GM19193 (cell line): ENCODE measurements around the gene ADCY2.

Experiments used
- POLR2A ChIP-seq: IDR thresholded peaks from 4 replicates; pipeline ENCODE4 v1.6.1; 2011; ENCODE audit not compliant: insufficient read depth, insufficient read length; ENCODE audit errors: extremely low read depth

ADCY2 gene

DNA sequence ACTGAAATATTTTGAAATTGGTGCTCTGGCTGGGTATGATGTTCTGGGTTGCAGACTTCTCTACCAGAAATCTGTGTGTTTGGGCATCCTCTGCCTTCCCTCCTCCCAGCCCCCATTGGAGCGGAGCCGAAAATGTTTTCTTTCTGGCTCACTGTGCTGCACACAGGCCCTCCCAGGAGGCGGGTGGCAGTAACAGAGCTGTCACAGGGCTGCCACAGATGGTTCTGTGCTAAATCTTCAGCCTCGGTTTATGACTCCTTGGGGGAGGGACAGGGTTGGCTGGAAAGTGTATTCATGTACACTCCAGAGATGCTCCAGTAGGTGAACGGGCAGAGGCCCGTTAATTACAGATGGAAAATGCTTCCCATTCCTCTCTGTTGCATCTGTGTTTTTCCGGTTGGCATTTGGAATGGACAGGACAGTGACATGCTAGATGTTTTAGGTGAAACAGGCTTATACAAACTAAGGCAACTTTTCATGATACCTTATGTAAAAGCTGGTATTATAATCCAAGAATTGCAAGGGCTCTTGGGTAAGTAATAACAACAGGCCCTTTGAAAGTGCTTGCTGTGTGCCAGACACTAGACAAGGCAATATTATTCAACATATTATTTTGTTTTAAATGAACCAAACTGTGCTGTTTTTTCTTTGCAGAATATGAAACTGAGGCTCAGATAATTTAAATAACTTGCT, 180.2 kb downstream of the ADCY2 start:
- TF ChIP-seq POLR2A: no peak

DNA sequence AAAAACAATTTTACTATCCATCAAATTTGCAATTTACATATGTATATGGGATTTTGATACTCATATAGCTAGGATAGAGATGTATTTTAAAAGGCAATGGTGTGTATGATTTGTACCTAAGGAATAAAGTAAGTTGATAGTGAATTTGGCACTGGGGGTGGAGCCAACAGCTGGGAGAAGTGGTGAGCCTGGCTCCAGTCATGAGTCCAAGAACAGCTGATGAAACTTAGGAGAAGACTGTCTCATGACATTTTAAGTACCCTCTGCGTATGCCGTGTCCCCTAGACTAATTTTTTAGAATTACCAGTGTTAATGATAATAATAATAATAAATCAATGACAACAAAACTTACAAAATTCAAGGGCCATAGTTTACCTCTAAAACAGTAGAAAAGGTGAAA, 181.4 kb downstream of the ADCY2 start:
- no peak for TF ChIP-seq POLR2A

DNA sequence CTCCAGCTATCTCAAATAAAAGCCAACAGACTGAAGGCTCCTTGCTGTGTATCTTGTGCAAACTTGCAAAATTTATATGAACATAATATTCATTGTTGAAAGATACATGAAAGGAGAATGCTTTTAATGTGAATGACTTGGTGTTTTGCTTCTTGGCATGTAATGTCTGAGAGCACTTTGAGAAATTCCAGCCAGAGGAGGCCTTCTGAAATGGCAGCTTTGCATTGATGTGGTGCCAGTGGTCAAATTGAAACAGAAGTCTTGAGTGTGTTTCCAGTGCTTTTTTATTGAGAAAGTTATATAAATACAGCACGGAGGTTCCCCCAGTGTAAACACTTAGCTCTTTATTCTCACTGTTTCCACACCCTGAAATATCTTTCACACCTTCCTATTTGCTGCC, 182.1 kb downstream of the ADCY2 start:
- no peak for TF ChIP-seq POLR2A

DNA sequence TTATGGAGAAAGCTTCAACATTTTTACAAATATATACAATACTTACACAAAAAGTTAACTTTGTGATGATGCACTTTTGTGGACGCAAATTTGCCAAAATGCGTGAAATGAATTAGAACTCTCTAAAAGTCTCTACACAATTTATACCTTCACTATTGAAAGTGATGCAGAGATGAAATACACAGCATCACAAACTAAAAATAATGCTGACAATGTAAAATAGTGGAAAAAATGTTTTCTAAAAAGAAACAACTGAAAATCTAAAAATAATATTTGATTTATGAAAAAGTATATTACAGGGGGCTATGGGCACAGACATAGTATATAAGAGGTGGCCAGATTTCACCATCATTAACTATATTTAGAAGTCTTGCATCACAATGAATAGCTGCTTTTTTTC, 188.8 kb downstream of the ADCY2 start:
- no peak for TF ChIP-seq POLR2A

DNA sequence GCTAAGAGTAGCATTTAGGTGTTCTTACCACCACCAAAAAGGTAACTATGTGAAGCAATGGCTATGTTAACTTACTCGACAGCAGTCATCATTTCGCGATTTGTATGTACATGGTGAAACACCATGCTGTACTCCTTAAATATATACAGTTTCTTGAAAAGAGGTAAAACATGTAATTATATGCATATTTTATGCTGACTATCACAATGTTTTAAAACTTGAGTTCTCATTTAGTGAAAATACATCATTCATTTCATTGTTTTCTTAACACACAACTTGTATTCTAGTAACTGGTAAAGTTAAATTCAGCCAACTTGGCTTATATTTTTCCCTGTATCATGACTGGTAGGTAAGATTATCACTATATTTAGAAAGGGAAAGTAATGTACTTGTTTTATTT, 189.9 kb downstream of the ADCY2 start:
- no peak for TF ChIP-seq POLR2A

DNA sequence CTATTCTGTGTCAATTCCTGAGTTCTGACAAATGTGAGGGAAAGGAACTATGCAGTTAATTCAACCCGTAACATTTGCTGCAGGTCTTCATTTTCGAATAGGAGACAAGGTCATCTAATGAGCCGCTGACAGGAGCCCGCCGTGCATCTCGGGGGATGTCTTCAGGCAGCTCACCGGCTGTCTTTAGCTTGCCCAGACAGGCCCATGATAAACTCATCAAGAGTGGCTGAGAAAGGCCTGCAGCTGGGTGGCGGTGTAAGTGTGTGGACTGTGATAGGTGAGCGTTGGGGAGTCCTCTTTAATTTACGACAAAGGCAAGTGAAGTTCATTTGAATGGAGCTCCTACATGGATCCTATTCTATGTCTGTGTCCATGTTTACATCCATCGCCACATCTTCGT, 190.5 kb downstream of the ADCY2 start:
- TF ChIP-seq POLR2A: no peak

DNA sequence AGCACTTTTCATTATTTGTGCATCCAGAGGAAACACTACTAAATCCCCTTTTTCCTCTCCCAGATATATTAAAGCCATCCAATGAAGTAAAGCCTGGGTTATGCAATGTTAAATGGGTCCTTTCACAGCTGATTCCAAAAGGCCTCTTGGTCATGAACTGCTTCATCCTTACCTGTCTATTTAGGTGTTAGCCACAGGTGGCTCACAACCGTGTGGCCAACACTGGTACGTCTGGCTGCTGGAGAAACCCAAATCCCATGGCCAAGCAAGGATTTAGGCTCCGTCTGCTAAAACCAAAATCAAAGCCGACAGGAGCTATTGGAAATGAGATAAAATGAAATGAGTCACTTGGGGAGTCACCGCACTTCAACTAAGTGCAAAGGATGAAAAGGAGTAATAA, 193.9 kb downstream of the ADCY2 start:
- TF ChIP-seq POLR2A: no peak

DNA sequence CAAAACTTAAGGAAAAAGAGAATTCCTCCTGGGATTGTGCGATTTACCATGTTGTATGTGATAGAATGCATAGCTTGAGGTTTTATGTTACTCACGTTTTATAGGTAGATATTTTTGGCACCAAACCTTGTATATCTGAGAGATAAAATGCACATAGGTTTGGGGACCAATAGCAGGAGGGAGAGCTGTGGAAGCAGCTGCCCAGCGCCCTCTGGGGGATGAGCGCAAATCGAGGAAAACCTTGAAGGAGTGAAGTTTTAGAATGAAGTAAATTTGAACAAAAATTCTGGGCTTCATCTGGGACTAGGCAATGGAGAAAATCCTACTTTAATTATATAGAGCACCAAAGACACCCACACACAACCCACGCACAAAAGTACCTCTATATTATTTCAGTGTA, 197.0 kb downstream of the ADCY2 start:
- no peak for TF ChIP-seq POLR2A

DNA sequence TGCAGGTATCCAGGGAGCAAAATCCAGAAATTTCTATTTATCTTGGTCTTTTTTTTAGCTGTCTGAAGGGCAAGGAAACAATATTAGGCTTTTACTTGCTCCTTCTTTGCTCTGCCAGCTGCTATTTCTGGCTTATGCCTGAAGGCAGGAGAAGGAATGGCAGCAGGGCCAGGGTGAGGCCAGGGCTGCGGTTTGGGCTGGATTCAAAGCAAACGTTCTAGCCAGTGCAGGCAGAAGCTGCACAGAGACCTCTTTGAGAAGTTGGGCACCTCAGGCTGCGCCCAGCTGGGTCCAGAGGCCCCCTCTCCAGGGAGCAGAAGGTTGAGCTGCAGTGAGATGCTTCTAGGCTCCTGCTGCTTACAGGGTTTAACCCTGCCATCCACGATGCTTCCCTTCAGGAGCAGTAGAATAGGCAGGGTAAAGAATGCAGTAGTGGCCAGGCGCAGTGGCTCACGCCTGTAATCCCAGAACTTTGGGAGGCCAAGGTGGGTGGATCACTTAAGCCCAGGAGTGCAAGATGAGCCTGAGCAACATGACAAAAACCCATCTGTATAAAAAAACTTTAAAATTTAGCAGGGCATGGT, 201.2 kb downstream of the ADCY2 start:
- TF ChIP-seq POLR2A: no peak

DNA sequence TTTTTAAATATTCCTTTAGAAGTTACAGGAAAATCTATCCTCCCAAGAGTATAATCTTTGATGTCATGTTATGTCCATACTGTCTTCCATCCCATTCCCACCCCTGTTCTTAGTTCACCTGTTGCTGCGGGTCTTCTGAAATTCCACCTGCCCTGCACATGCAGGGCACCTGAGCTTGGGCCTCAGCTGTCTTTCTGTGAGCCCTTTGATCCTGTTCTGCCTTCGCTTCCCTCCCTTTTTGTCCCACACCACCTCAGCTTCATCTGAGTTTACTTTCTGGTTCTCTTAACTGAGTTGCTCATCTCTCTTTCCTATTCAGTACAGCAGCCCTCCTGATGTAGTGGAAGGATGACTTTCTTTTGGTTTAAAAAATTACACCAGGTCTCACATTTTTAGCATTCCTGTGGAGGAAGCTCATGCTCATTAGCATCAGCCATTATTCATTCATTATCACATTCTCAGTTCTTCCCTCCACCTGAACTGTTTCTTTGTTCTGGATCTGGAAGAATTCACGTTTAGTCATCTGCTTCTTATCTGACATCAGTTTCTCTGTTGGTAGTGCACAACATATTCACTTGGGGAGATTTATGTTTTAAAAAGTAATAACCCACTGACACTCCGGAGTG, 211.0 kb downstream of the ADCY2 start:
- TF ChIP-seq POLR2A: no peak

DNA sequence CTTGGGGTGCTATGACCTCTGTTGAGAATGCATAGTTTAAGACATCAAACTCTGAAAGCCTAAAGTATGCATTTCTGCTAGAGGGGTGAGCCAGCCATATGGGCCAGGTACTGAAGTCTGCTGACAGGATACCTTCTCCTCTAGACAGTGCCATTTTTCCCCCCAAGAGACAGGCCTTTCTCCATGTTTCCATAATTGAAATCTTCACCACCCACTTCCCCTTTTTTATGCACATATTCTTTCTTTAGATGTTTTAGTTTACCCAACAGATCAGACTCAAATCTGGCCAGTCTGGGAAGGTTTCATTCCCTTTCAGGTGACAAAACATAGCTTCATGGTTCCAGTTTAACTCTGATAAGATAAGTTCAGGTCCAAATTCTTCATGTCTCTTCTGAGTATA, 212.8 kb downstream of the ADCY2 start:
- no peak for TF ChIP-seq POLR2A

DNA sequence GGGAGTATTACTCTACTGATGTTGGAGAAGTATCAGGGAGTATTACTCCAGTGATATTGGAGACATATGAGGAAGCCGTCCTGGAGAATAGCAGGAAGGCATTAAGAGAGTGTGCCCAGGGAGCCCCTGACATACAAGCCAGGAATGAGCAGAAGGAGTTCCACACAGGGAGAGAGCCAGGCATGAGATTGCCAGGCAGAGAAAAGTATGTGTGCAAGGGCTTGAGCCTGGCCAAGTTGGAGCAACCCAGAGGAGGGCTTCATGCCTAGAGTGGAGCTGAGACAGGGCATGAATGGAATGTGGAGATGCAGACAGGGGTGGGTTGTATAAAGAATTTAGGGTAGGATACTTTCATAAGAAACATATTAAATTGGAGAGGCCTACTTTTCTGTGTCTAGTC, 213.8 kb downstream of the ADCY2 start:
- TF ChIP-seq POLR2A: no peak

DNA sequence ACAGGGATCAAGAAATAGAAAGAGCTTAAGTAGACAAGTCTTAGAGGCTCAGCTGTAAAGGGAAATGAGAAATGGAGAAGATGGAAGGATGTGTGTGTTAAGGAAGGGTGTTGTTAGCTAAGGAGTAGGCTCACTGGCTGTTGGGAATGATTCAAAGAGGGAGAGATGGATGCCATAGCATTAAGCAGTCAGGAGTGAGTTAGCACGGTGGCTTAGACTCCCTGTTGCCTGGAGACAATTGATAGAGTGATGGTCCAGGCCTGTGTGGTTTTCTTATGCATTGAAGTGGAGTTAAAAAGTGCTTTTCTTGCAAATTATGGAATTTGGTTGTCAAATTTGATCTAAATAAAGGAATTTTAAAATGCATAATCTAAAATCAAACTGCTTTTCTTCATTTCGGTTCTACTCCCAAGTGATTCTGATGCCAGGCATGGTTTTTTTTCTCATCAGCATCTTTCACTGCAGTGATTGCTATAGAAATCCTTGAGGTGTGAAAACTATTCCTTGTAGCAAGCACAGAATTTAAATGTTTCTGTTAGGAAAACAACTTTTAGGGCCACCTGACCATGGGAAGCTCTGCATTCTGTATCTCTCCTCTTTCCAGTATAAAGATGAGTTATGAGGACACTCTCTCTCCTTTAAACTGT, 214.7 kb downstream of the ADCY2 start:
- TF ChIP-seq POLR2A: no peak

DNA sequence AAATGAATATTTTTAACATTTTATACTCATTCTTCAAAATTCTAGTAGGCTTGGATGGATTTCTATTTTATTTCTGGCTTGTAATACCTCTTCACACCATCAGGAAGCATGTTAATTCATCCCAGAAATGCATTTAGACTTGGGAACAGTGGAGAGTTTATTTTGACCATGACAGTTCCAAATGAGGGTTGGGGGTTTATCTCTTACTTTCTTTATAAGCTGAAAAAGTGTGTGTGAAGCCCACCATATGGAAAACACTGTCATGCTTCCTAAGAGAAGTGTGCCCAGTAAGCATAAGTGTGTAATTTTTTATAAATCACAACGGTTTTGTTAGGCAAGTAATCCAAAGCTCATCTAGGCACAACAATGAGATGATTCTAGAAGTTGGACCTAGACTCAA, 215.6 kb downstream of the ADCY2 start:
- no peak for TF ChIP-seq POLR2A

DNA sequence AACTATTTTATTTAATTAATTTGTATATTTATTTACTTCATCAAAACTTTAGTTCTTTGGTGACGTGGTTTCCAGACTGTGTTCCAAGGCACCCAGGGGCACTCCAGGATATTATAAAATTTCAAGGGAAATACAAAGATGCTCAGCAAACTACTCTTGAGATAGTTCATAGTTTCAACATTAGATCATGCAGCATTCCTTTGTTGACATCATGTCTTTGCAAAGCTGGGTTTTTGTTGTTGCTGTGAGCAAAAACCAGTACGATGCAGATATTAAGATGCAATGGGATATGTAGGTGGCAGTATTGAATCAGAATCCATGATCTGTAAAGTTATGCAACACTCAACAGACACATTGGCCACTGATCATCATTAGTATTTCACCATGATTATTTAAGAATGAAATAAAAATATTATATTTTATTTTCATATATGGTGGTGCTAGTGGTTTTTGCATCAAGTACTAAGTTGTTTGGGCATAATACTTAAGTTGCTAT, 219.7 kb downstream of the ADCY2 start:
- TF ChIP-seq POLR2A: no peak

DNA sequence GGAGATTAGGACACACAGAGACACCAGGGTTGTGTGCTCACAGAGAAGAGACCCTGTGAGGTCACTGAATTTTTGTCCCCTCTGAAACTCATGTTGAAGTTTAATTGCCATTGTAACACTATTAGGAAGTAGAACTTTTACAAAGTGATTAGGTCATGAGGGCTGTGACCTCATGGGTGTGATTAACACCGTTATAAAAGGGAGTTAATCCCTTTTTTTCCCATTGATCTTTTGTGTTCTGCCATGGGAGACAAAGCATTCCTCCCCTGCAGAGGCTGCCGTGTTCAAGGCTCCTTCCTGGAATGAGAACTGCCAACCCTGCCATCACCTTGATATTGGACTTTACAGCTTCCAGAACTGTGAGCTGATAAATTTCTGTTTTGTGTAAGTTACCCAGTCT, 221.0 kb downstream of the ADCY2 start:
- no peak for TF ChIP-seq POLR2A
